Stimulated activated CD8-positive, alpha-beta memory T cell treated with anti-CD3 and anti-CD28 coated beads, Interleukin-15, amount 100 ng/mL, for 24 hours (primary cell): Measurements from ENCODE around the gene BAG1.

Source experiments
- DNase-seq: peaks from one replicate; pipeline ENCODE4 v3.0.0-alpha.2; 2020; ENCODE audit warnings: low read depth

Gene BAG1

DNA sequence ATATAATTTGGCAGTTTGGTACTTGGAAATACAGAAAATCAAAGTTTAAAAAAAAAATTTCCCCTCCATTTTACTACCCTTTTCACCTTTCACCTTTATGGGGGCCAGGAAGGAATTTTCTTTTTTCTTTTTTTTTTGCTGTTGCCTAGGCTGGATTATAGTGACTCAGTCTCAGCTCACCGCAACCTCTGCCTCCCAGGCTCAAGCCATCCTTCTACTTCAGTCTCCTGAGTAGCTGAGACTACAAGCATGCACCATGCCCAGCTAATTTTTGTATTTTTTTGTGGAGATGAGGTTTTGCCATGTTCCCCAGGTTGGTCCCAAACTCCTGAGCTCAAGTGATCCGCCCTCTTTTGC is 9.4 kb upstream of the BAG1 start:
- no peak for DNase-seq

DNA sequence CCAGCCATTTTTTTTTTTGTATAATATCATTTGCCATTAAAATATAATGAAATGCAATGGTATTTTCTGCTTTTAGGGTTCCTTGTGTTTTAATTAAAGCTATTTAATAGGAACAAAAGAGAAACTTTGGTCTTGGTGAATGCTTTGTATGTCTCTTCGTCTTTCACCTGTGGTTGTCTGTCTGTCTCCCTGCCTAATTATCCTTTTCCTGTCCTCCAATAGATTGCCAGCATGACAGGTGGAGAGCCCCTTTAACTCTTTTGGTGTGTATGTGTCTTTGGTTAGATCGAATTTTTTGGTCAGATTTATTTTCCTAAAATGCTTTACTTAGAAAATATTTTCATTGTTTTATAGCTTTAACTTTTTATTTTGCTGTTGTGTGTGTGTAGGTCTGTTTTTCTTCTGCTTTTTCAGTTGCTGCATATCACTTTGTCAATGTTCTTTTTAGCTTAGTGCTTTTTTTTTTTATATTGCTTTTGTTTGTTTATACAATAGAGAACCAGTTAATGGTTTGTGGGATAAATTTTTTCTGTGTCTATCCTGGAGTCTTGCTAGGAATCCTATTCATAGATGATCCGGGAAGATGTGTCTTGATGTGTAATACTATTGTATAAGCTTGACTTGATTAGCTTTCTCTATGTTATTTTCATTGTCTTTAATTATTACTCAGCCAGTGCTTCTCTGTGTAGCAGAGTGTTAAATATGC is 8.9 kb upstream of the BAG1 start:
- no peak for DNase-seq

DNA sequence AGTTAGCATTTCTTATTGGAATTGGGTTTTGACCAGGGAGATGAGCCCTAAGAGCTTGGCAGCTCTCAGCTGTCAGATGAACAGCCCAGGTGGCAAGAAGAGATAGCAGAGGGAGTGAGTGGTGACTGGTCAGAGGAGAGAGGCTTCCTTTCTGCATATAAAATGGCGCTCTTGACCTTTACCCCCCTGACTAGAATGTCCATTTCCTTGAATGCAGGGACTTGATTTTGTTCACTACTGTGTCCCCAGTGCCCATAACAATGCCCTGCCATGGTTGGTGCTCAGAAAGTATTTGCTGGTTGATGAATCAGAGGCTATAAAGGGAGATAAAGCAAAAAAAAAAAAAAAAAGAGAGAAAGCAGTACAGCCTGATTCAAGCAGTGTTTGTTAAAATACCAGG is 7.6 kb upstream of the BAG1 start:
- no peak for DNase-seq

DNA sequence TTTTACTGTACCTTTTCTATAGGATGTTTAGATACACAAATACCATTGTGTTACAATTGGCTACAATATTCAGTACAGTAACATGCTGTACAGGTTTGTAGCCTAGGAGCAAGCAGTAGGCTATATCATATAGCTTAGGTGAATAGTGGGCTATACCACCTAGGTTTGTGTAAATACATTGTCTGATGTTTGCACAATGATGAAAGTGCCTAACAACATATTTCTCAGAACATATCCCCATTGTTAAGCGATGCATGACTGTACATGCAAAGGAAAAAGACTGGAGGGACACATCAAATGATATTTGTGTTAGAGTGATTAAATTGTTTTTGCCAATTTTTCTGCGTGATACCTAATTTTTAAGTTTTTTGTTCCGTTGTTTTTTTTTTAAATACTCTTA is 5.6 kb upstream of the BAG1 start:
- DNase-seq = no peak

GRCh38 chr9:33267151-33267767 is 2.8 kb upstream of the BAG1 start:
- DNase-seq = no peak

DNA sequence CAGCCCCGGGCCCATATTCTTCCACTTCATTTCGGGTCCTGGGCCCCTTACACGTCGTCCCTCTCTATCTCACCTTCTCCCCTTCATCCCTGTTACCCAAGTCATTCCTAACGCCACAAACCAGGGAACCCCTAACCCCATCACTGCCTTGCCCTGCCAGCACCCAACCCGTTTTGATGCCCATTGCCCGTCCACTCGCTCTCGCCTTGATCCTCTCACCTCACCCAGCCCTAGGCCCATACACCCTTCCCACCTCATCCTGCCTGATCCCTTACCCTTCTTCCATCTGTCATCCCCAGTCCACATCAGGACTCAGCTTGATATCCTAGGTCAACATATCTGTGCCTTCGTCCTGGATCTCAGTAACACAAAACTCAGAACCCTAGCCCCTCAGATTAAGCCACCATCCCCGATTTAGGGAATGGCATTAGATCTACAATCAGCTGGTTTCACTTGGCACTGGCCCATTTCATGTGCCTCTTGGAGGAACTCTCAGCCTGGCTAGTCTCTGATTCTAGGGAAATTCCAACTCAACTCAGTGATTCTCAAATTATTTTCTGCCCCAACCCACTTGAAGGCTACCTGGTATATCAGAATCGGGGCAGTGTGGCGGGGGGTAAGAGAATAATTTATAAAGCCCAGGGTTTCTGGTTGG is 830 bp upstream of the BAG1 start:
- no peak for DNase-seq

GRCh38 chr9:33264003-33264472 is 470 bp downstream of the BAG1 start:
- no peak for DNase-seq

DNA sequence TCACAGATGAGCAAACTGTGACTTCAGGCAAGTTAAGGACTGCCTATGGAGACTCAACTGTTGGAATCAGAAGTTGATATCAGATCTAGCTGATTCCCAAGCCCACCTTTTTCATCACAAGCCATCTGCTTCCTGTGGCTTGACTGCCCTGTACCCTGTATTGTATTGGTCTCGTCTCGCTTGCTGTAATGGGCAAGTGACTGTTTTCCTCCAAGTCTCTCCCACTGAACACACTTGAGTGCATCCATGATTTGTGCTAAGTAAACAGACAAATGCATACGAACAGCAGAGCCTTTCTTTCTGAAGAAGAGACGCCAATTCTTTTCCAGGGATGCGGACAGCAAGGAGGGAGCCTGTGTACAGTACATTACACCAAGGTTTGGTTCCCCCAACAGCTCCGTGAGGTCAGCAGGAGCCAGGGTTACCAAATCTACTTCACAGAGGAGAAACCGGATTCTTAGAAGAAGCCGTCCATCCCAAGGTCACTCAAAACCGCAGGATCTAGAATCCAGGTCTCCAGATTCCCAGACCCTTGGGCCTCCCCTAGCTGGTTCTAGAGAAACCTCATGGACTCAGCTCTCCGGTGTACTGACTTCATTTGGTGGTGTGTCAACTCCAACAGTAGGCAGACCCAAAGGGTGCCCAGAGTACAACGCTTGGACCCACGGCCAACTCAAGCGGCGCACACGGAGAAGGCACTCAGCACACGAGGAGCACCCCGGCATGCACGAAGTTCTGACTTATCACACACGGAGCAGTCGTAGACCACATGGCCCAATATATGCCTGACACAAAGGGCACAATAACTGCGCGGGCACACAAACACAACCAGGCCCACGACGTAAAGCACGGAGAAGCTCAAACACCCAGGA is 1.1 kb downstream of the BAG1 start:
- no peak for DNase-seq

- no peak for DNase-seq
These were observed 4.1 kb downstream of the BAG1 start for GRCh38 chr9:33260372-33260771.

DNA sequence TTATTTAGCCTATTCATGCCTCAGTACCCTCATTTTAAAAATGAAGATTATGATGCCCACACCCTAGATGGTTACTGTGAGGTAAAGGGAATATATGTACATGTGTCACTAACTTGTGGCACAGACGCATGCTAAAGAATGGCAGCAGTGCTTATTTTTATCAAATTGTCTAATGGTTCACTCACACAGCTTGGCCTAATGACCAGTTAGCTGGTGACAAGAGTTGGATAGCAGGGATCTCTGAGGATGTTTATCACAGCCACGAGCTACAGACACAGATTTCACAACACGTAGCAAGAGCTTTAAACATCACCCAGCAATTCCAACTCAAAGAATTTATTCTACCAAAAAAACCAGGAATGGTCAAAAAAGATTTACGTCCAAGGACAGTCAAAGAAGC is 7.2 kb downstream of the BAG1 start:
- DNase-seq = no peak

DNA sequence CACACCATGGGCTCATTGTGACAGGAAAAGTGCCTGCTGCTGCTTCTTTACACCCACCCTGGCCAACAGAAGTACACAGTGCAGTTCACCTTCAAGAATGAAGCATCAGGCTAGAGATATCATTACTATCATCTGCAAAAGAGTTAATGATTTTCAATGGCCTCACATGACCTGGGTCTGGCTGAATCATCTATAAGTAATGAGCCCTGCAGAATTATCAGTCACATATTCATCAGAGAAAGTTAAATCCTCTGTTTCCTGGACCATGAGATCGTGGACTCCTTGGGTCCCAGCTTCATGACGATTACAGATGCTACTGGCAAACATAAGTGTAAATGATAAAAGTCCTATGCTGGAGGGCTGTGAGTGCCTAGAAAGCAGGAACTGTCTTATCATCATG is 8.3 kb downstream of the BAG1 start:
- no peak for DNase-seq

DNA sequence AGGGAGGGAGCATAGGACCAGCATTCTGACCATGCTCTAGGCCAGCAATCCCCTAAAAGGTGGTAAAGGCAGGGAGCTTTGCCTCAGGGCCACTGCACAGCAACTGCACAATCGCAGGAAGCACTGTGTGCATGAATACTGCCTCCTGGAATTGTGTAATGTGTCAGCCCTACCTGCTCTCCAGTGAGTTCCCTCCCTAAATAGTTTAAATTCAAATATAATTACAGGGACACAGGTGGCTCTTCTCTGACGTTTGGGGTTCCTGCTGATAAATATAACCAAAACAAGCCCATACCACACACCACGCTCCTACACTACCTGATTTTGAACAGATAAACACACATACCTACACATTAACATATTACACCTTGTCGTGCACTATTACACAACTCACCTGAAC is 9.0 kb downstream of the BAG1 start:
- no peak for DNase-seq

DNA sequence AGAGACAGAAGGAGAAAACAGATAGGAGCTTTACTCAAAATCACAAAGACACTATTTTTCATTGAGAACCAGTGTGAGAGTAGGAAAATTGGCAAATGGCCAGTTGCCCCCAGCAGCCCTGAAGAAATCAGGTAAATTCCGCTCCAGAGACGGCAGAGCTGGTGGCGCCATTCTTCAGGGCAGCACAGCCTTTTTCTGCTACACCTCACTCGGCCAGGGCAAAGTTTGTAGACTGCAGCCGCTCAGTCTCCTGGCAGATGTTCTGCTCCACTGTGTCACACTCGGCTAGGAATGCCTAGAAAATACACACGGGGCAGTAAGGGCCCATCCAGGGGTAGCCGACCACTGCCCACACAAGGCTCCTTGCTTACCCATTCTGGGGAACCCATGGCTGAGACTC is 9.5 kb downstream of the BAG1 start:
- no peak for DNase-seq

- DNase-seq = no peak
These were observed 10.3 kb downstream of the BAG1 start for GRCh38 chr9:33254211-33254610.

DNA sequence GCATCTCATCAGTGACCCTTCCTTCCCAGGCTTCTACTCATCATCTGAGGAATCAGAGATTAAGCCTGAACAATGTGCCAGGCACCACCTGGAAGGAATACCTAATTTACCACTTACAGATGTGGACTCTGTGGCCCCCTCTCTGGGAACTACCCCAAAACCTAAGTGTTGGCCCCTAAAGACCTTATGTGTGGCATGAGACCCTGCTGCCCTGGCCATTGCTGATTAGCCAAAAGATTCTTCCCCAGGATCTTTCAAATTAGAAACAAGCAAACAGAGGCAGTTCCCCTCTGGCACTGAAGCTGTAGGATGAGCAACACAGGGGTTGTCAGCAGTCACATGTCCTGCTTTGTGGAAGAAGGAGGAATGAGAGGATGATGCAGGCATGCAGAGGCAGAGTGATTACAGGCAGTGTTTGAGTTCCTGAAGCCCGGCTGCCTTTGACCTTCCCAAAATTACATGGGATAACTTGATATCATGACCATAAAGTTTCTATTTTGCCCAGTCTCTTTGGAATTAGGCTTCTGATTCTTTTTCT is 14.0 kb downstream of the BAG1 start:
- no peak for DNase-seq

DNA sequence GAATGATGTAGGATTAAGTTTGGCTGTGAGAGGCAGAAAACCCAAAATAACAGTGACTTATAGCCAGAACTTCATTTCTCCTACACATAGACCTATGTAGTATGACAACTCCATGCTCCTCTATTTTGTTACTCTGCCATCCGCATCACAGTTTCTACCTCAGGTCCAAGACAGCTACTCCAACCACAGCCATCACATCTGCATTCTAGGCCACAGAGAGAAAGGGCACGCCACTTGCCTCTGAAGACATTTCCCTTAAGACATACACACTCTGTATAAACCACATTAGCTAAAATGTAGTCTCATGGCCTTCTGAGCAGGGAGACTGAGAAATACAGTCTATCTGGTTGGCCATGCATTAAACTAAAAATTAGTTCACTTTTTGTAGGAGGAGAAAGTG is 14.5 kb downstream of the BAG1 start:
- DNase-seq = no peak

DNA sequence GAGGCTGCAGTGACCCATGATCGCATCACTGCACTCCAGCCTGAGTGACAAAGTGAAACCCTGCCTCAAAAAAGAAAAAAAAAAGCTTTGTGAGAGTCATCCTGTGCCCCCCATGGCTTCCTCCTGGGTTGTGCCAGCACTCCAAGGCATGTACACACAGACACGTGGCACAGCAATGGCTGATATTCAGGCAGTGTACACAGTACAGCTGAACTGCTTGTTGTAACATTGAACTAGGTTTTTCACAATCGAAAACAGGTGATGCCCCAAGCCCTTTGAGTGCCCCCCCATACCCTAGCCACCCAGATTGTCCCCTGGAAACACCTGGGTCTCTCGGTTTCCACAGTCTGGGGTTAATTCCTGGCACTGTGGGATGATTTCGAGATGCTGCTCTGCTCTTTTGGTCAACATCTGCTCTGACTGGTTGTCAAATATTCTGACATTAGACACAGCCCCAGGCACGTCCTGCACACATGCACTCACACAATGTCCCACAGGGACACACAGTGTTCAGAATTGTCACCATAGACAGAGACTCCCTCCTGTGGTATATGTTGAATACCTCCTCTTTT is 15.3 kb downstream of the BAG1 start:
- no peak for DNase-seq

DNA sequence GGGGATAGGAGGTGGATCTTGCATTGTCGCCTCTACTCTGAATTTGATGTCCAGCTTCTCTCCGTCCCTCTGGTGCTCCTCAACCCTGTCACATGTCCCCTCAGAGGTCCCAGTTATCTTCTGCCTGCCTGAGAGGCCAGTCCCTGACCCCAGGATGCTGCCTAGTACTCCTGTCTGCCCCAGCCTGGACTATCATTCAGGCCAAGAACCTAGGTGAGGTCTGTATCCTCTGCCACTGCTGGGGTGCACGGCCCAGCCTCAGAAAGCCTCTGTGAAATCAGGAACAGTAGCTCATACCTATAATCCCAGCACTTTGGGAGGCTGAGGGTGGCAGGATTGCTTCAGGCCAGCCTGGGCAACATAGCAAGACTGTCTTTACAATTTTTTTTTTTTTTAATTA is 15.9 kb downstream of the BAG1 start:
- no peak for DNase-seq

- no peak for DNase-seq
These were observed 18.1 kb downstream of the BAG1 start for GRCh38 chr9:33246269-33246860.

- no peak for DNase-seq
These were observed 19.2 kb downstream of the BAG1 start for GRCh38 chr9:33245341-33245740.

DNA sequence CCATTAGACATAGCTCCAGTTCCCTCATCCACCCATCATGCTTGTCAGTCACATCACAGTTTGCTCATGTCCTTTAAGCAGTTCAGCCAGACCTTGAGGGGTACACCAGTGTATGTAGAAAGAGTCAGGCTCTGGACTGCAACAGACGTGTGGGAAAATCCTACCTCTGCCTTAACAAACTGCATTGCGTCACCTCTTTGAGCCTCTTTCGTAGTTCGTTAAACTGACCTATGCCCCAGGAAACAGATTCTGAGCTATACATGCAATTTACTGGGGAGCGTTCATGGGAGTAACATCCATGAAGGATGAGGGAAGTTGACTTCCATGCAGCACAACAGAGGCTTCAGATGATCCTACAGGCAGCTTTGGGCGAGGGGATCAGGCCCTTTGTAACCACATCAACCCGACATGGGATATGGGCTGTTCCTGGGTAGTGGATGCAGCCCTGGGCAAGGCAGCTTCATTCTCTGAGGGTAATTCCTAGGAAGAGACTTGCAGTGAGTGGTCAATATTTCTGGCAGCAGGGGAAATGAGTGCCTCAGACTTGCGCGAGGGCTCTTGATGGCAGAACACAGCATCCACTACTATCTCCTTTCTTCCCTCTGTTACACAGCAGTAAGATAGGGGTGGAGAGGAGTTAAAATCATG is 20.2 kb downstream of the BAG1 start:
- no peak for DNase-seq
